D721Med (cell line): ENCODE data around the gene SUCLG1.

Experiments
- DNase-seq: peaks from one replicate; pipeline ENCODE4 v3.0.0; 2011; ENCODE audit warnings: low spot score; ENCODE audit not compliant: insufficient read length
- FAIRE-seq: peaks from 2 replicates; lab custom pipeline; 2011; peaks lifted over from hg19 to GRCh38; lab: Jason Lieb, UNC
- CTCF ChIP-seq: IDR thresholded peaks from 2 replicates; pipeline ENCODE4 v1.5.1; 2012; ENCODE audit warnings: mild to moderate bottlenecking, control low read depth; ENCODE audit not compliant: insufficient read depth; ENCODE audit errors: missing control alignments

Gene SUCLG1

GRCh38 chr2:84493514-84493913, 34.4 kb upstream of the SUCLG1 start:
- TF ChIP-seq CTCF = no peak
- DNase-seq (no peak), FAIRE-seq (no peak)

GRCh38 chr2:84492571-84492970, 33.5 kb upstream of the SUCLG1 start:
- DNase-seq = no peak
- no peak for FAIRE-seq
- no peak for TF ChIP-seq CTCF

- no peak for TF ChIP-seq CTCF
- DNase-seq = no peak
- no peak for FAIRE-seq
These were observed 32.7 kb upstream of the SUCLG1 start for GRCh38 chr2:84491741-84492140.

- DNase-seq (no peak), FAIRE-seq (no peak)
- no peak for TF ChIP-seq CTCF
These were observed 32.2 kb upstream of the SUCLG1 start for GRCh38 chr2:84491256-84491655.

- no peak for TF ChIP-seq CTCF
- no peak for DNase-seq
- no peak for FAIRE-seq
These were observed 28.4 kb upstream of the SUCLG1 start for GRCh38 chr2:84487298-84487996.

- no peak for DNase-seq
- no peak for TF ChIP-seq CTCF
- FAIRE-seq = no peak
These were observed 27.5 kb upstream of the SUCLG1 start for GRCh38 chr2:84486441-84487115.

GRCh38 chr2:84483320-84483719, 24.2 kb upstream of the SUCLG1 start:
- FAIRE-seq (no peak), DNase-seq (no peak)
- TF ChIP-seq CTCF = no peak
